Neural progenitor cell (in vitro differentiated cells): ENCODE measurements around the gene SUPT20HL1.

ENCODE experiments used
- CTCF ChIP-seq: fragments of 200-600 bp; sonication (generic); IDR thresholded peaks from 2 replicates; pipeline ENCODE4 v1.5.1; 2017; ENCODE audit warnings: antibody characterized with exemption, mild to moderate bottlenecking
- EZH2 ChIP-seq: fragments of 200-600 bp; sonication (generic); IDR thresholded peaks from 2 replicates; pipeline ENCODE4 v1.6.1; 2017; ENCODE audit warnings: antibody characterized with exemption, mild to moderate bottlenecking, moderate library complexity
- EZH2phosphoT487 ChIP-seq: fragments of 200-600 bp; sonication (generic); IDR thresholded peaks from 2 replicates; pipeline ENCODE4 v1.6.1; 2017; ENCODE audit warnings: antibody characterized with exemption

GRCh38 chrX:24360272-24360671 lies at the start of gene SUPT20HL1:
- no peak for TF ChIP-seq CTCF
- TF ChIP-seq EZH2 = no peak
- TF ChIP-seq EZH2phosphoT487 = no peak
